GM19455 (cell line): Measurements from ENCODE around the gene CXCR5.

Experiments used
- ATAC-seq: cut with Tn5 transposase; IDR thresholded peaks from one replicate; pipeline ENCODE4 v1.9.1; 2021; ENCODE audit not compliant: unreplicated experiment

Gene CXCR5

GRCh38 chr11:118911880-118912741, 28.4 kb downstream of the CXCR5 start:
- no peak for ATAC-seq

- no peak for ATAC-seq
These were observed 29.2 kb downstream of the CXCR5 start for GRCh38 chr11:118912742-118913410.

- no peak for ATAC-seq
These were observed 29.9 kb downstream of the CXCR5 start for GRCh38 chr11:118913411-118914125.

- ATAC-seq: no peak
These were observed 30.7 kb downstream of the CXCR5 start for GRCh38 chr11:118914178-118914918.

GRCh38 chr11:118914987-118915386, 31.3 kb downstream of the CXCR5 start:
- ATAC-seq: no peak

GRCh38 chr11:118915396-118915795, 31.7 kb downstream of the CXCR5 start:
- no peak for ATAC-seq

- ATAC-seq: no peak
These were observed 32.5 kb downstream of the CXCR5 start for GRCh38 chr11:118915941-118916841.

- no peak for ATAC-seq
These were observed 33.2 kb downstream of the CXCR5 start for GRCh38 chr11:118916842-118917388.

- ATAC-seq: no peak
These were observed 33.9 kb downstream of the CXCR5 start for GRCh38 chr11:118917481-118918127.

GRCh38 chr11:118918128-118918685, 34.5 kb downstream of the CXCR5 start:
- no peak for ATAC-seq

- no peak for ATAC-seq
These were observed 35.1 kb downstream of the CXCR5 start for GRCh38 chr11:118918686-118919280.

- ATAC-seq: no peak
These were observed 37.6 kb downstream of the CXCR5 start for GRCh38 chr11:118921121-118921928.

- ATAC-seq: no peak
These were observed 38.4 kb downstream of the CXCR5 start for GRCh38 chr11:118921929-118922744.

GRCh38 chr11:118922745-118923627, 39.3 kb downstream of the CXCR5 start:
- no peak for ATAC-seq

- no peak for ATAC-seq
These were observed 40.3 kb downstream of the CXCR5 start for GRCh38 chr11:118923721-118924587.
